Small intestine (tissue), 7 donors: ENCODE data around the gene CRTAC1. TPM values are rescaled to one million over a fixed set of nuclear protein-coding genes. Genes with fewer than 3 reads are reported as not detected.

Source experiments
- DNase-seq, 2 donors: peaks; one replicate each; pipeline versions ENCODE4 v3.0.0 to v3.0.0-alpha.2; 2013
- FAIRE-seq: peaks from 2 replicates; lab custom pipeline; 2012; peaks lifted over from hg19 to GRCh38; lab: Jason Lieb, UNC
- H3K27ac ChIP-seq, 3 donors: one replicate each; pipeline ENCODE4 v1.5.1; 2013; ENCODE audit warnings: low read length in 2 of 3, mild to moderate bottlenecking in 2 of 3, control low read depth in 1 of 3, inconsistent platforms in 1 of 3, low read depth in 1 of 3, moderate library complexity in 1 of 3
- H3K27me3 ChIP-seq, 3 donors: one replicate each; pipeline ENCODE4 v1.6.1; 2013; ENCODE audit warnings: low read length in 3 of 3, inconsistent platforms in 1 of 3; ENCODE audit not compliant: control insufficient read depth in 3 of 3, insufficient read depth in 3 of 3
- H3K36me3 ChIP-seq, 3 donors: one replicate each; pipeline ENCODE4 v1.6.1; 2013; ENCODE audit warnings: low read length in 3 of 3, inconsistent platforms in 1 of 3, low read depth in 1 of 3, mild to moderate bottlenecking in 1 of 3, moderate library complexity in 1 of 3; ENCODE audit not compliant: control insufficient read depth in 3 of 3, insufficient read depth in 2 of 3
- H3K4me1 ChIP-seq, 3 donors: one replicate each; pipeline ENCODE4 v1.6.1; 2013; ENCODE audit warnings: low read length in 2 of 3, inconsistent platforms in 1 of 3, low read depth in 1 of 3, mild to moderate bottlenecking in 1 of 3, moderate library complexity in 1 of 3; ENCODE audit not compliant: control insufficient read depth in 3 of 3, insufficient read depth in 2 of 3
- H3K4me3 ChIP-seq, 3 donors: one replicate each; pipeline ENCODE4 v1.5.1; 2013; ENCODE audit warnings: low read length in 3 of 3, control low read depth in 1 of 3, inconsistent platforms in 1 of 3, low read depth in 1 of 3, mild to moderate bottlenecking in 1 of 3, moderate library complexity in 1 of 3
- H3K9me3 ChIP-seq, 2 donors: one replicate each; pipeline ENCODE4 v1.6.1; 2013; ENCODE audit warnings: low read depth in 1 of 2, low read length in 1 of 2; ENCODE audit not compliant: control insufficient read depth in 2 of 2, insufficient read depth in 1 of 2
- WGBS, 3 donors: extraction: QIAGEN DNeasy Blood & Tissue Kit; methylation state at CpG; one replicate each; pipeline ENCODE4 v1.1.7; 2013; 5-methylcytosine and 5-hydroxymethylcytosine counted together
- polyA plus RNA-seq, 4 donors: library from polyadenylated mRNA; stranded (reverse) in 3 of 4; unstranded in 1 of 4; fragments of 200-250 nt in 3 of 4; fragments of 120-200 nt in 1 of 4; gene quantifications; one replicate each; pipeline versions ENCODE4 v1.2.1 to v1.2.3, GENCODE V29; 2013
- donor health status: healthy with polysubstance abuse.
- donor health status: control.
- donor health status: control.
- donor health status: Bipolar disorder and iron deficiency.
- donor health status: healthy.

CRTAC1 gene
- polyA plus RNA-seq, 4 donors: 0.75 to 2.3 TPM; not detected in 2

DNA sequence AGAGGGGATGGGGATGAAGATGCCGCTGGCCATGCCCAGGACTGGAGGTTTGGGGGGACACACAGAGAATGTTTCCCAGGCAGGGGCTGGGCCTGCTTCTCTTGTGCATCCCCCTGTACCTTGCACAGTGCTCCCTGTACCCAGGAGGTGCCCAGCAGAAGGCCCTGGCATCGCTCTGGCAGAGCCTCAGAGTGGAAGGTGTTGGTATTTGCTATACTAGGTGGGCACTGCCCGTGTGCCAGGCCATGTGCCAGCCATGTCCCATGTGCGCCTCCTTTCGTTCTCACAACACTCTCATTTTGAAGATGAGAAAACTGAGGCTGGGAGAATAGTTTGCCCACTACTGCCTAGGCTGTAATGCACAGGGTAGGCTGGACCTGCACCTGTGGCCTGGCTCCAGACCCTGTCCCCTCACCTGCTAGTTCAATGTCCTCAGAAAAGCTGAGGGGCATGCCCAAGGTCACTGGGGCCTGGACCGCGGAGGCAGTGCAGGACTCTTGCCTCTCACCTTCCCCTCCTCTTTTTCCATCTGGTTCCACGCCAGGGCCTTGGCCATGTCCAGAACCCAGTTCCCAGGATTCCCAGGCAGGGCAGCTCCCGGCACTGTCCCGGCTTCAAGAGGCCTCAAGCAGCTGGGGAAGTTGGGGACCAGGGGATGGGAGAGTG, 116.1 kb downstream of the CRTAC1 start:
- FAIRE-seq (no peak), DNase-seq (no peak)
- Histone ChIP-seq H3K27me3 (peaks cover 0 to 21% (median 2%) of the 10 kb centered on the region in 3 donors), H3K4me3 (no peak overlapping the region), H3K27ac (no peak overlapping the region), H3K4me1 (no peaks in the 10 kb centered on the region), H3K9me3 (no peaks in the 10 kb centered on the region), H3K36me3 (no peaks in the 10 kb centered on the region)
- 38 to 50% (median 46%) methylated on average over 10 of the region's 10 CpGs for WGBS, 3 donors

DNA sequence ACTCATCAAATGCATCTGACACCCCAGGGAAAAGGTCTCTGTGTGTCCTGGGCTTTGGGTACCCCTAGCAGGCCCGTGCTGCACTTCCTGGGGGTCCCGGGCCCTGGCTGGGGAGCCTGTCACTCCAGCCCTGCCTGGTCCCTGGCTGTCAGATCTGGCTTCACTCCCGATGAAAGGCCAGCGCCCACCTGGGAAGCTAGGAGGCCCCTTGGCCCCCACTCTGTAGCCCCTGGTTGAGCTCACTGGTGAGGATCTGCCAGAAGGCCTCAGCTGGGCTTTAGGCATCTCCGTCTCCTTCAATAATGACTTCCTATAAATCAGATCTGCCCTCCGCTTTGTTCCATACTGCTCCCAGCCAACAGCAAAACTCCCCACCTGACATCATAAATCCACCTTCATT, 116.8 kb downstream of the CRTAC1 start:
- WGBS, 3 donors: 75 to 76% (median 75%) methylated on average over 6 of the region's 6 CpGs
- no peak overlapping the region for H3K4me3 ChIP-seq
- FAIRE-seq (no peak), DNase-seq (no peak)
- H3K36me3 ChIP-seq: no peaks in the 10 kb centered on the region
- no peaks in the 10 kb centered on the region for H3K4me1 ChIP-seq
- no peaks in the 10 kb centered on the region for H3K9me3 ChIP-seq
- no peak overlapping the region for H3K27ac ChIP-seq
- peaks cover 0 to 19% (median 0%) of the 10 kb centered on the region in 3 donors for H3K27me3 ChIP-seq

DNA sequence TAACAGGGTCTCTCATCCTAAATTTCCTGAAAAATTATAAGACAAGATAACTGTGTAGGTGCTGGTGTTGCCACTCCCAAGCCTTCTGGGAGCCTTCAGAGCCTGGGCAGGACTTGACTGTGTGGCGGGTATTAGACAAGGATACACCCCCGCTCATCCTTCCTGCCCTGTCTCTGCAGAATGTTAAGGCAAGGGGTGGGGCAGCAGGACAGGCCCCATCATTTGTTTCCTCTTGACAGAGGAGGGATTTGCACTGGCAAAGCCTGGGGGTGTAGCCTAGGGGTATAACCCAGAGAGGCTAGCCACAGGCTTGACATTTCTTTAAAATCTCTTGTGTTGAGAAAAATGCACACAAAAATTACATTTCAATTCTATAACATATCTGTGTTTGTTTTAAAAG, 117.2 kb downstream of the CRTAC1 start:
- Histone ChIP-seq H3K4me3 (no peak overlapping the region), H3K27ac (no peak overlapping the region), H3K9me3 (no peaks in the 10 kb centered on the region), H3K4me1 (no peaks in the 10 kb centered on the region), H3K27me3 (peaks cover 0 to 19% (median 0%) of the 10 kb centered on the region in 3 donors), H3K36me3 (no peaks in the 10 kb centered on the region)
- DNase-seq (no peak), FAIRE-seq (no peak)
- 69 to 92% (median 80%) methylated on average over 2 of the region's 2 CpGs for WGBS, 3 donors

DNA sequence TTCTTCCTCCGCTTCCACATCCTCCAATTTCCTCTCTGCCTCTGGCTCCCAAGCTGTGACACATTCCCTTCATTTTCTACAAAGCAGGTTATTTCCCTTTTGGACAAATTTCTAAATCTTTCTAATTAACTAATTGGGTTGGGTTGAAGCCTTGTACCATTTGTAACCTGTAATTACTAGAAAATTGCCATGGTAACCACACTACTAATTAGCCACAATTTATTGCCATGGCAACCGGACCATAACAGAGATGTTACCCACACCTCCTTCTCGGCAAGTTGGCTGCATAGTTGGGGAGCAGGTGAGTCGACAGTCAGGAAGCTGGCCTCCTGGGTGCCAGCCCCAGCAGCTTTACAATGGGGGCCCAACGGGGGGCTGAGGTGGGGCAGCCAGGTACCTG, 119.2 kb downstream of the CRTAC1 start:
- H3K9me3 ChIP-seq: no peaks in the 10 kb centered on the region
- peaks cover 0 to 17% (median 0%) of the 10 kb centered on the region in 3 donors for H3K27me3 ChIP-seq
- 34 to 54% (median 41%) methylated on average over 5 of the region's 5 CpGs for WGBS, 3 donors
- H3K27ac ChIP-seq: no peak overlapping the region
- no peak for FAIRE-seq
- H3K4me1 ChIP-seq: no peaks in the 10 kb centered on the region
- no peaks in the 10 kb centered on the region for H3K36me3 ChIP-seq
- DNase-seq: no peak
- H3K4me3 ChIP-seq: no peak overlapping the region

DNA sequence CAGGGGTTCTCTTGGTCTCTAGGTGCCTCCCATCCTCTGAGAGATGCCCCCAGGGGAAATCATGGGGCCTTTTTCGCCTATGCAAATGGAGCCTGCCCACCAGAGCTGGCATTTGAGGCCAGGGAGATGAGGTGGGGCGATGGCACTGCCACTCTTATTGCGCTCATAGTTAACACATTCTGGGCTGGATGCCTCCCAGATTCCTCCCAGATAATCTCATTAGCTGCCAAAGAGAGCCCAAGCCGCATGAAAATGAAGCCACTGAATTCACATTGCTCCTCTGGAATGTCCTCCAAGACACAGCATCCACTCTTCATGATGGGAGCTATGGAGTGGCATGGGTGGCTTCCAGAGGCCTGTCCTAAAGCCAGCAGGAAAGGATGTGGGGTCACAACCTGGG, 119.8 kb downstream of the CRTAC1 start:
- H3K27me3 ChIP-seq: peaks cover 0 to 12% (median 0%) of the 10 kb centered on the region in 3 donors
- no peaks in the 10 kb centered on the region for H3K4me1 ChIP-seq
- FAIRE-seq: no peak
- no peak for DNase-seq
- no peaks in the 10 kb centered on the region for H3K36me3 ChIP-seq
- WGBS, 3 donors: 75 to 84% (median 77%) methylated on average over 4 of the region's 4 CpGs
- H3K9me3 ChIP-seq: no peaks in the 10 kb centered on the region
- H3K4me3 ChIP-seq: no peak overlapping the region
- H3K27ac ChIP-seq: no peak overlapping the region

DNA sequence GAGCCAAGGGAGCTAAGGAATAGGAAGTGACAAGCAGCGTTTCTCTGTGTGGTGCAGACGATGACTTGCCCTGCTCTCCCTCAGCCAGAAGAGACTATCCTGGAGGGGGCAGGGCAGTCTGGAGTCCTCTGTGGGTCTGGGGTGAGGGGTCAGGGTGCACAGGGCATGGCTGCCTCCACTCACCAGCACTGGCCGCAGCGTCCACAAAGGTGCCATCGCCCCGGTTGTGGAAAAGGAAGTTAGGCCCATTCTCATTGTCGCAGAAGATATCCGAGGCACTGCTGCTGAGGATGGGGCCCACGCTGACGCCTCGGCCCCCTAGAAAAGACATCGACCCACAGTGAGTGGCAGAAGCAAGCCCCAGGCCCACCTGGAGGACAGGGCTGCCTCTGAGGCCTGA, 122.6 kb downstream of the CRTAC1 start:
- no peaks in the 10 kb centered on the region for H3K9me3 ChIP-seq
- H3K36me3 ChIP-seq: no peaks in the 10 kb centered on the region
- no peak overlapping the region for H3K27ac ChIP-seq
- FAIRE-seq: no peak
- H3K4me1 ChIP-seq: no peaks in the 10 kb centered on the region
- no peak for DNase-seq
- no peak overlapping the region for H3K4me3 ChIP-seq
- 78 to 84% (median 79%) methylated on average over 12 of the region's 12 CpGs for WGBS, 3 donors
- H3K27me3 ChIP-seq: peaks cover 0 to 9% (median 0%) of the 10 kb centered on the region in 3 donors

DNA sequence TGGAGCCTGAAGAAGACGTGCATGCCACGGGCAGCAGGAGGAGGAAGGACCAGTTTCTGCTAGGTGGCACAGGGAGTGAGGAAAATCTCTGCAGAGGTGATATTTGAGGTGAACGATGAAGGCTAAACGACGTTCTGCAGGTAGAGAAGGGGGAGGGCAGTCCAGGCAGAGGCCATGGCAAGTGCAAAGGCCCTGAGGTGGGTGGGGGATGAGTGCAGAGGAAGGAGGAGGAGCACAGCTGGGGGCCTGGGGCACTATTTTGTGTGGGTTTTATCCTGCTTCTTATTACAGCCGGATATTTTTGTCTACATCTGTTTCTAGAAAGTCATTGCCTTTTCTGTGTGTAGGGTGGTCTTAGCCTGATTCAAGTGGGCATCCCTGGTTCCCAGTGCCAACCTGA, 123.2 kb downstream of the CRTAC1 start:
- no peak for DNase-seq
- no peaks in the 10 kb centered on the region for H3K9me3 ChIP-seq
- no peak for FAIRE-seq

DNA sequence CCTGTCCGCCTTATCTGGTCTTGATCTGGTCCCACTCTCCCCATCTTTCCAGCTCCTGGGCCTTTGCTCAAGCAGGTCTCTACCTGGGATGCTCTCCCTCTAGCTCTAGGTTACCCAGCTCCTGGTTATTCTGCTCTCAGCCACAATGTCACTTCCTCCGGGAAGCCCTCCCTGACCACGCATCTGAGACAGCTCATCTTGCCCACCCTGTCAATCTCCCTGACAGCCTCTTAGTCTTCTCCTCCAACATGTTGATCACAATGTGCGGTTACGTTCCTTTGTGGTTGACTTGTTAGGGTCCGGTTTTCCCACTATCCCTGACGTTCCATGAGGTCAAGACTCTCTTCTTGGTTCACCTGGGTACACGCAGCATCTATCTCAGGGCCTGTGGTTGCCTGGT, 125.1 kb downstream of the CRTAC1 start:
- H3K9me3 ChIP-seq: no peaks in the 10 kb centered on the region
- FAIRE-seq: no peak
- no peak overlapping the region for H3K4me3 ChIP-seq
- peaks cover 0 to 6% (median 0%) of the 10 kb centered on the region in 3 donors for H3K27me3 ChIP-seq
- H3K4me1 ChIP-seq: no peaks in the 10 kb centered on the region
- H3K27ac ChIP-seq: no peak overlapping the region
- H3K36me3 ChIP-seq: no peaks in the 10 kb centered on the region
- DNase-seq: no peak
- WGBS, 3 donors: 81 to 83% (median 82%) methylated on average over 8 of the region's 8 CpGs

More for the DNA sequence above, 123.2 kb downstream of the CRTAC1 start:
- H3K4me1 ChIP-seq: no peaks in the 10 kb centered on the region
- WGBS, 3 donors: 62 to 84% (median 77%) methylated on average over 5 to 6 of the region's 6 CpGs
- H3K27me3 ChIP-seq: peaks cover 0 to 9% (median 0%) of the 10 kb centered on the region in 3 donors
- H3K27ac ChIP-seq: no peak overlapping the region
- H3K36me3 ChIP-seq: no peaks in the 10 kb centered on the region
- H3K4me3 ChIP-seq: no peak overlapping the region

DNA sequence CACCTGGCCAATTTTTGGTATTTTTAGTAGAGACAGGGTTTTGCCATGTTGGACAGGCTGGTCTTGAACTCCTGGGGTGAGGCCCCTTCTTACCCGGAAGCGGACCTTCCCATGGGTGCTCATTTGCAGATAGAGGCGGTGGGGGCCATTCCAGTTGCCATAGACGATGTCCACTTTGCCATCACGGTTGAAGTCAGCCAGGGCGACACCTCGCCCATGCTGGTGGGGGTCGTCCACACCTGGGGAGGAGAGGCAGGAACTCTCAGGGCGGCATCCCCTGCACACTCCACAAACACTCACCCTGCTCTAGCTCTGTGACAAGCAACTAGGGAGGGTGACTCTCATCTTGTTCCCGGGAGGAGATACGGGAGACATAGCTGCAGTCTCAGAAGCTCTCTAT, 125.8 kb downstream of the CRTAC1 start:
- WGBS, 3 donors: 76 to 84% (median 83%) methylated on average over 11 of the region's 11 CpGs
- no peaks in the 10 kb centered on the region for H3K9me3 ChIP-seq
- H3K4me3 ChIP-seq: no peak overlapping the region
- peaks cover 0 to 6% (median 0%) of the 10 kb centered on the region in 3 donors for H3K27me3 ChIP-seq
- no peaks in the 10 kb centered on the region for H3K36me3 ChIP-seq
- no peaks in the 10 kb centered on the region for H3K4me1 ChIP-seq
- DNase-seq (no peak), FAIRE-seq (no peak)
- no peak overlapping the region for H3K27ac ChIP-seq
